Measurements from ENCODE around the gene GRM3. TPM values are rescaled to one million over a fixed set of nuclear protein-coding genes. Genes with fewer than 3 reads are reported as not detected.

GRM3 gene
- total and polyA plus RNA-seq, 2 of the 8 experiments (the other 6 are each of a cell fraction or from before 2014, with no cell fraction given), result 3.1 to 4.2 TPM

GRCh38 chr7:86745013-86745745 lies 101.5 kb downstream of the GRM3 start:
- H2BK20ac ChIP-seq (ENCODE audit: low read length), result no peak overlapping the region
- H3K79me1 ChIP-seq (ENCODE audit: low read depth, low read length), result no peaks in the 10 kb centered on the region
- no peak overlapping the region for H2BK12ac ChIP-seq (ENCODE audit: low read depth, low read length)
- H2BK5ac ChIP-seq (ENCODE audit: low read depth, low read length), result no peak overlapping the region
- H3K79me2 ChIP-seq (ENCODE audit: control insufficient read depth in 1 of 2, insufficient read depth in 2 of 2, low read length in 2 of 2), result no peaks in the 10 kb centered on the region
- no peaks in the 10 kb centered on the region for H3K23me2 ChIP-seq (ENCODE audit: low read depth, low read length)
- no peak overlapping the region for H2AFZ ChIP-seq (ENCODE audit: low read length)
- no peaks in the 10 kb centered on the region for H4K20me1 ChIP-seq (replicated peaks in 1 of 2; ENCODE audit: control insufficient read depth in 1 of 2, insufficient read depth in 2 of 2, low read length in 2 of 2)
- H2BK15ac ChIP-seq (ENCODE audit: low read length), result no peak overlapping the region
- no peak for FAIRE-seq
- H3K56ac ChIP-seq (replicated peaks; ENCODE audit: insufficient read length, low read depth, low read length), result no peak overlapping the region
- H3K4me3 ChIP-seq (ENCODE audit: extremely low read depth in 1 of 4, insufficient read depth in 2 of 4, low read depth in 3 of 4, low read length in 4 of 4), result no peak overlapping the region
- peak overlapping the region; percentile 55 for H3K14ac ChIP-seq (ENCODE audit: insufficient read length)
- H3K4ac ChIP-seq (replicated peaks; ENCODE audit: insufficient read length, low read depth, low read length), result no peak overlapping the region
- 93% methylated on average over 3 of the region's 3 CpGs; no CpG with 5 or more reads in 1 of the 2 experiments for WGBS, 2 experiments (ENCODE audit: extremely low coverage in 1 of 2, insufficient coverage in 1 of 2, insufficient read length in 1 of 2, insufficient replicate concordance in 2 of 2, low coverage in 1 of 2, low lambda C conversion rate in 2 of 2, missing lambda C conversion rate in 1 of 2)
- H3K18ac ChIP-seq (ENCODE audit: extremely low read depth, low read length), result no peak overlapping the region
- no peak overlapping the region; the same call in 1 of the 2 replicates for H4K8ac ChIP-seq (ENCODE audit: extremely low read depth, insufficient read depth, low read length)
- CTCF ChIA-PET (ENCODE audit: partially characterized antibody), result interaction anchor here (0.9 to 1.7 kb wide), 2 partner anchors 21 to 146 kb away, joined by 3 to 6 read pairs; no protein-coding TSS in a partner anchor
- H4K91ac ChIP-seq (replicated peaks; ENCODE audit: insufficient read length, low read length), result no peak overlapping the region
- no peak overlapping the region for H4K5ac ChIP-seq (ENCODE audit: insufficient read length, low read depth, low read length)
- H2BK120ac ChIP-seq (replicated peaks; ENCODE audit: low read depth, low read length), result no peak overlapping the region
- H3K4me2 ChIP-seq (ENCODE audit: insufficient read depth in 1 of 2, low read depth in 2 of 2, low read length in 2 of 2), result no peak overlapping the region
- H3K9me3 ChIP-seq (ENCODE audit: insufficient read depth in 2 of 2, low read depth in 1 of 2, low read length in 1 of 2), result no peaks in the 10 kb centered on the region
- H3K27me3 ChIP-seq (replicated peaks in 1 of 4; ENCODE audit: control insufficient read depth in 3 of 4, extremely low read depth in 1 of 4, insufficient read depth in 3 of 4, low read length in 3 of 4), result no peaks in the 10 kb centered on the region
- H3K4me1 ChIP-seq (replicated peaks in 1 of 4; ENCODE audit: control insufficient read depth in 3 of 4, insufficient read depth in 4 of 4, low read length in 3 of 4), result peaks cover 0 to 4% (median 2%) of the 10 kb centered on the region in 4 experiments; a peak in 3 of 7 replicates
- no peaks in the 10 kb centered on the region for H3K36me3 ChIP-seq (ENCODE audit: control insufficient read depth in 2 of 4, insufficient read depth in 4 of 4, low read length in 3 of 4)
- no peak overlapping the region for H3K9ac ChIP-seq (replicated peaks in 1 of 4; ENCODE audit: extremely low read depth in 1 of 4, low read depth in 3 of 4, low read length in 3 of 4)
- H2AK5ac ChIP-seq (ENCODE audit: low read depth, low read length), result no peak overlapping the region
- POLR2A ChIA-PET (ENCODE audit: partially characterized antibody), result no interaction called here
- no peak overlapping the region for H3K23ac ChIP-seq (ENCODE audit: insufficient read length)
- H3K27ac ChIP-seq (ENCODE audit: low read depth, low read length), result no peak overlapping the region
- no peak for DNase-seq (ENCODE audit: low read depth in 1 of 2, low spot score in 2 of 2)
- TF ChIP-seq JUN (IDR thresholded peaks at IDR 0.05; ENCODE audit: low read depth, low read length), result no peak
- TF ChIP-seq EP300 (IDR thresholded peaks at IDR 0.05; ENCODE audit: borderline replicate concordance in 1 of 2, low read depth in 2 of 2, low read length in 2 of 2), result no peak
- no peak for TF ChIP-seq GTF2F1 (IDR thresholded peaks at IDR 0.05; ENCODE audit: borderline replicate concordance, low read depth, low read length)
- TF ChIP-seq RXRA (IDR thresholded peaks at IDR 0.05; ENCODE audit: insufficient read depth, low read depth, low read length), result no peak
- no peak for TF ChIP-seq HDAC2 (IDR thresholded peaks at IDR 0.05; ENCODE audit: borderline replicate concordance in 1 of 2, low read depth in 2 of 2, low read length in 2 of 2)
- TF ChIP-seq POLR2A (IDR thresholded peaks at IDR 0.05; ENCODE audit: control extremely low read depth in 1 of 2, low read depth in 2 of 2, low read length in 2 of 2), result no peak
- TF ChIP-seq SUZ12 (IDR thresholded peaks at IDR 0.05; ENCODE audit: low read length), result no peak
- TF ChIP-seq RBBP5 (IDR thresholded peaks at IDR 0.05; ENCODE audit: borderline replicate concordance, low read depth, low read length), result no peak
- no peak for TF ChIP-seq ASH2L (IDR thresholded peaks at IDR 0.05; ENCODE audit: low read length)
- no peak for TF ChIP-seq TCF12 (IDR thresholded peaks at IDR 0.05; ENCODE audit: low read depth, low read length)
- TF ChIP-seq CREB1 (IDR thresholded peaks at IDR 0.05), result no peak
- no peak for TF ChIP-seq ATF3 (IDR thresholded peaks at IDR 0.05; ENCODE audit: insufficient read depth, low read depth, low read length)
- no peak for TF ChIP-seq SRF (IDR thresholded peaks at IDR 0.05; ENCODE audit: low read depth, low read length)

Data from H1 (cell line).